ENCODE measurements around the gene CD300LB.
A peak's percentile ranks its signal among the peaks of the same experiment; 100 is the strongest.
"Not testable (repeated sequence)": the region's sequence is repeated elsewhere in the genome, so short reads cannot be mapped to it uniquely, and the experiment has no call there.

CD300LB gene

DNA sequence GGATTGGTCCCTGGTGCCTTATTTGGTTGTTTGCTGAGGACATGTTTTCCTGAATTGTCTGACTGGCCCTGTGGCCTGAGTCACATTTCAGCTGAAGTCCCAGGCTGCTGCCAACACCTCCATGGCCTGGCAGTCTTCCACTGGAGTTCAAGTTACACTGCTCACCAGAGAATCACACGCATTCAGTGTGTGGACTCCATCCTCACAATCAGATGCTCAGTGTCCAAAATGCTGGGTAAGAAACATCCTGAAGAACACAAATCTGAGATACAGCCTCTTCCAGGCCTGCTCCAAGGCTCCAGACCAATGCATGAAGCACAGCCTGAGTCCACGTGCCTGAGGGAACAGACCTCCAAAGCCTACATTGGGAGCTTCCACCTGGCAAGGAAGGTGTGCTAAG is 19.2 kb downstream of the CD300LB start:
- no peak for DNase-seq (ENCODE audit: low read depth)
- no peak overlapping the region for H3K4me3 ChIP-seq (ENCODE audit: low read depth, low read length)

DNA sequence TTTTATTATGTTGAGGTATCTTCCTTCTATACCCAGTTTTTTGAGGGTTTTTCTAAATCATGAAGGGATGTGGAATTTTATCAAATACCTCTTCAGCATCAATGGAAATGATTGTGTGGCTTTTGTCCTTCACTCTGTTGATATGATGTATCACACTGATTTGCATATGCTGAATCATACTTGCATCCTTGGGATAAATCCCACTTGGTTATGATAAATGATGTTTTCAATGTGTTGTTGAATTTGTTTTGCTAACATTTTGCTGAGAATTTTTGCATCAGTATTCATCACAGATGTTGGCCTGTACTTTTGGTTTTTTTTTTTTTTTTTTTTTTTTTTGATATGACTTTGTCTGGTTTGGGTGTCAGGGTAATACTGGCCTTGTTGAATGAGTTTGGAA is 23.1 kb downstream of the CD300LB start:
- DNase-seq (ENCODE audit: low read depth): no peak
- H3K4me3 ChIP-seq (ENCODE audit: low read depth, low read length): no peak overlapping the region

DNA sequence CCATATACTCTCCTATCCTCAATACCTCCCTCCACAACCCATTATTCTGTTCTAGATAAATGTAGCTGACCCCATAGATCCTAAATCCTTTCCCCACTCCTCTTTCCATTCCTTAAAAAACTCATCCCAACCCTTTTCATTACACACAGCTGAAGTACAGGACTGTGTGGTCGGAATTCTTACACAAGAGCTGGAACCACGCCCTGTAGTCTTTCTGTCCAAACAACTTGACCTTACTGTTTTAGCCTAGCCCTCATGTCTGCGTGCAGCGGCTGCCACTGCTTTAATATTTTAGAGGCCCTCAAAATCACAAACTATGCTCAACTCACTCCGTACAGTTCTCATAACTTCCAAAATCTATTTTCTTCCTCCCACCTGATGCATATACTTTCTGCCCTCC is 27.3 kb downstream of the CD300LB start:
- not testable (repeated sequence) for H3K4me3 ChIP-seq (ENCODE audit: low read depth, low read length); DNase-seq (ENCODE audit: low read depth)

DNA sequence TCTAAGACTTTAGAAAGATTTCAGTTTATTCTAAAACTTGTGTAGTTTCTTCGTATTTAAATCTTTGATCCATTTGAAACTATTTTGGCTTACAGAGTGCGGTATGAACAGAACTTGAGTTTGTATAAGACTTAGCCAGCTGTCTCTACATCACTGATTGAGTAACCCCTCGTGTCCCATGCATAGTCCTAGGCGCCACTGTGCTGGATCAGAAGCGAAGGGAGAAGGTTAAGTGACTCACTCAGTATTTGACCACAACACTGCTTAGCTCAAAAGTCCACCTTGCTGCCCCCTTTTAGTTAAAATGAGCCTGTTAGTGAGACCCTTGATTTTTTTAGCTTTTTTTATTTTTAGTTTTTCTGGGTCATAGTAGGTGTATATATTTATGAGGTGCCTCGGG is 28.4 kb downstream of the CD300LB start:
- DNase-seq (ENCODE audit: low read depth): no peak
- no peak overlapping the region for H3K4me3 ChIP-seq (ENCODE audit: low read depth, low read length)

DNA sequence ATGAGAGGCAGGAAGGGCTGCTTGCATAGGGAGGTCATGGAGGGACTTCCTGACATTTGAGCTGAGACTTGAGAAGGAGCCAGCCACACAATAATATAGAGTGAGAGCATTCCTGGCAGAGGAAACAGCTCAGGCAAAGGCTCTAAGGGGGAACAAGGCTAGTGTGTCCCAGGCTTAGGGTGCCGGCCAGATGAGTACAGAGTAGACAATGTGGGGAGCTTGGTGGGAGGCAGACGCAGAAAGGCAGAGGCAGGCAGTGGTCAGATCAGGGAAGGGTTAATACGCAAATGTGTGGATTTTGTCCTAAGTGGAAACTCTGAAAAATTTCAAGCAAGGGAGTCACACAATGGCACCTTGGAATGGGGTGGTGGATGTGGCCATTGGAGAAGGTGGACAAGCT is 31.3 kb downstream of the CD300LB start:
- no peak for DNase-seq (ENCODE audit: low read depth)

DNA sequence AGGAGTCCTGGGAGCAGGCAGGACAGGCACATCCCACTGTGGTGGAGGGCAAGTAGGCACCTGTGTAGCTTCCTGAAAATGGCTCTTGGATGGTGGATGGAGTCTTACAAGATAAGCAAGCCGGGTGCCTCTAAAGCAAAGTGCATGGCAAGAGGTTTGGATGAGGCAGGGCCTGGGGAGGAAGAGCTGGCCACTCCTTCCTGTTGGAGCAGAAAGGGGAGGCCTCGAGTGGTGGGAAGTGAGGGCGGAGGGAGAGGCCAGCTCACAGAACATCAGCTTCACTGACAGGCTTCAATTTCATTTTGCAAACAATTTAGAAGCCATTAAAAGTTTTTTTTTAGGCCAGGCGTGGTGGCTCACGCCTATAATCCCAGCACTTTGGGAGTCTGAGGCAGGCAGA is 33.8 kb downstream of the CD300LB start:
- DNase-seq (ENCODE audit: low read depth): no peak
- no peak overlapping the region for H3K4me3 ChIP-seq (ENCODE audit: low read depth, low read length)

More for the DNA sequence above, 31.3 kb downstream of the CD300LB start:
- no peak overlapping the region for H3K4me3 ChIP-seq (ENCODE audit: low read depth, low read length)

DNA sequence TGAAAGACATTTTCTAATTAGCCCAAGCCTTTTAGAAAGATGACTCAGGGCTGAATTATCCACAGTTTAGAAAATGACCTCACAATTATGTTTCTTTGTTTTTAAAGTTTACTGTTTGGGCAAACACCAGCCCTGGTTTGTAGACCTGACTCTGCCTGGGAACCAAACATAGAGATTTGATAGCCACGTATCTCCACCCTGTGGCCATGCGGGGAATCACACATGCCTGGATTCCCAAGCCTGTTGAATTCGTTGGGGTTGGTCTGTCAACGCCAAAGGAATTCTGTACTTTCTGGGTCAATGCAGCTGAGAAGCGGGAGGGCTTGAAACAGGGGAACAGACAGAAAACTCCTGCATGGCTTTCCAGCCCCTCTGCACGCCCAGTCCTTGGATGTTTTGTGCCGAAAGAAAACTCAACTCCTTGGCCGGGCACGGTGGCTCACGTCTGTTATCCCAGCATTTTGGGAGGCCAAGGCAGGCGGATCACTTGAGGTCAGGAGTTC is 37.9 kb downstream of the CD300LB start:
- DNase-seq (ENCODE audit: low read depth): peak; percentile 13
- H3K4me3 ChIP-seq (ENCODE audit: low read depth, low read length): no peak overlapping the region

DNA sequence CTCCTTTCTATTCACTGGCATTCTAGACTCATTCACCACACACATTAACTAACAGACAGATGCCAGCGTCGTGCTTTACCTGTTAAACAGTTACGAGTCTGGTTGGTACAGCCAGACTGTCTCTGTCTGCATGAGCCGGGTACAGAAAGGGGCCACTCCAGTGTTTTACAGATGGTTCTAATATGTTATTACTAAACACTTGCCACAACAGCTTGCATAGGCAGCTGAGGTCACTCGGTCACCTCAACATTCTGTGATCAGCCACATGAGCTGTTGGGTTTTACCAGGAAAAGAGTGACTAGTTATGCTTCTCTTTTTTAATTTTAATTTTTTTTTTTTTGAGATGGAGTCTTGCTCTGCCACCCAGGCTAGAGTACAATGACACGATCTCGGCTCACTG is 39.6 kb downstream of the CD300LB start:
- no peak for DNase-seq (ENCODE audit: low read depth)
- H3K4me3 ChIP-seq (ENCODE audit: low read depth, low read length): no peak overlapping the region

DNA sequence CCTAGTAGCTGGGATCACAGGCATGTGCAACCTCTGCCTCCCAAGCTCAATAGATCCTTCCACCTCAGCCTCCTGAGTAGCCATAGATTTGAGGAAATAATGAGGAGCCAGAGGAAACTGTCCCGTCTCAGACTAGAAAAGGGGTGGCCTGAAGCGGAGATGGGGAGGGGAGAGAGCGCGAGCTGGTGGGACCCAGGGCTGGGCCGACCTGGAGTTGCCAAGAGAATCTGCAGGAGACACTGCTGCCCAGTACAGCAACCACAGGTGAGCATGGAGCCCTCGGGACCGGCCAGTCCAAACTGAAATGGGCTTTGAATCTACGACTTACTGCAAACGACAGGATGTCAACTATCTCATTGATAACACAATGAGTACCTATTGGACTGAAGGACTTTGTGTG is 40.6 kb downstream of the CD300LB start:
- H3K4me3 ChIP-seq (ENCODE audit: low read depth, low read length): no peak overlapping the region
- no peak for DNase-seq (ENCODE audit: low read depth)

DNA sequence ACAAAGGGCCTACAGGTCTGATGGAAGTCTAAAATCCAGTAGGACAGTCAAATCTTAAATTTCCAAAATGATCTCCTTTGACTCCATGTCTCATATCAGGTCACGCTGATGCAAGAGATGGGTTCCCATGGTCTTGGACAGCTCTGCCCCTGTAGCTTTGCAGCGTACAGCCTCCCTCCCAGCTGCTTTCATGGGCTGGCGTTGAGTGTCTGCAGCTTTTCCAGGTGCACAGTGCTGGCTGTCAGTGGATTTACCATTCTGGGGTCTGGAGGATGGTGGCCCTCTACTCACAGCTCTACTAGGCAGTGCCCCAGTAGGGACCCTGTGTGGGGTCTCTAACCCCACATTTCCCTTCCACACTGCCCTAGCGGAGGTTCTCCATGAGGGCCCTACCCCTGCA is 43.0 kb downstream of the CD300LB start:
- H3K4me3 ChIP-seq (ENCODE audit: low read depth, low read length); DNase-seq (ENCODE audit: low read depth): not testable (repeated sequence)

DNA sequence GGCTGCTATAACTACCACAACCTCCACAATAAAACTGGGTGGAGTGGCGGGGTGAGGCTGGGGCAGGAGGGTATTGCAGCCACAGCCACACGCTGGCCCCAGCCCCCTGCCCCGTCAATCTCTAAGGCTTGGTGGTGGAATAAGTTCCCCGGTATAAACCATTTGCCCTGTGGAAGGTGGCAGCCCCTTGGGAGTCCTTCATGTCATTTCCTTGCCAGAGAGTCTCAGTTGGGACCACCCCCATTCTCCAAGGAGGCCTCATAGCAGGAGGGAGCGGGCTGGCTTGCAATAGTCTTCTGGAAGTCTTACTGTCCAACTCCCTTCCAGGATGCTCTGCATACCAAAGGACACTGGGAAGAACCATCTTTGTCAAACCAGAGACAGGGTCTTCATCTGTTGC is 45.4 kb downstream of the CD300LB start:
- H3K4me3 ChIP-seq (ENCODE audit: low read depth, low read length): no peak overlapping the region

DNA sequence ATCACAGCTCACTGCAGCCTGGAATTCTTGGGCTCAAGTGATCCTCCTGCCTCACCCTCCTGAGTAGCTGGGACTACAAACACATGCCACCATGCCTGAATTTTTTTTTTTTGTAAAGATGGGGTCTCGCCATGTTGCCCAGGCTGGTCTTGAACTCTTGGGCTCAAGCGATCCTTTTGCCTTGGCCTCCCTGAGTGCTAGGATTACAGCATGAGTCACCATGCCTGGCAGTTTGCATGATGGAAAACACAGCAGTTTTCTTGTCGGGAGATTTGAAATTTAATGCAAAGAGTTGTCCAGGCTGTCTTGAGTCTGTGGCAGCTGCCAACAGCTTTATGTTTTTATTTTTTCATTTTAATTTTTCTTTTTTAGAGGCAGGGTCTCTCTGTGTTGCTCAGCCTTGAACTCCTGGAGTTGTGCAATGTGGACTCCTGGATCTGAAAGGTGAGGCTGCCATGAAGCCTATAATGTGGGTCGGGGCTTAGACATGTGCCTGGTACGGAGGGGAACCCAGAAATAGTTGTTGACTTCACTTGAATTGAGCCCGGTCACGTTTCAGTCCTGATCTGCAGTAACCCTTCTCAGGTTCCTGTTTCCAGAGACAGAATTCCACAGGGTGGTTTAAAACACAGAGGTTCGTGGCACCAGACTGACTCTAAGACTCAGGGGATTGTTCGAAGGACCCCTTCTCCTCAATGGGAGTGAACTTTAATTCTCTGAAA is 46.1 kb downstream of the CD300LB start:
- no peak for DNase-seq (ENCODE audit: low read depth)
- no peak overlapping the region for H3K4me3 ChIP-seq (ENCODE audit: low read depth, low read length)

More for the DNA sequence above, 45.4 kb downstream of the CD300LB start:
- DNase-seq (ENCODE audit: low read depth): no peak

DNA sequence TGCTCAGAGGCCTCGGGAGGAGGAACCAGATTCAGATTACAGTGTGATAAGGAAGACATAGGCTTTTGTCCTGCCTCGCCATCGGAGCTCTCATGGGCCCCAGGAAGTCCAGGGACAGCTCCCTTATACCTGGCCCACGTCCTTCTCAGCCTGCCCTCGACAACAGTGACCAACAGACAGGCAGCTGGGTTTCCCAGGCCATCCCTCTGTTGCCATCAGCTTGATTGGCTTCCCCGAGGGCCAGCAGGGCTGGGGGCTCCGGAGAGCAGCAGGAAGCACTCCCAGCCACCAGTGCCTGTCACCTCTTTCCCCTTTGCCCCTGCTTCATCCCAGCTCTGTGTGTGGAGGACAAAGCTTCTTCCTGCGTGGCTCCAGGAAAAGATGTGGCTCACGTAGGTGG is 47.2 kb downstream of the CD300LB start:
- H3K4me3 ChIP-seq (ENCODE audit: low read depth, low read length): no peak overlapping the region
- DNase-seq (ENCODE audit: low read depth): no peak

DNA sequence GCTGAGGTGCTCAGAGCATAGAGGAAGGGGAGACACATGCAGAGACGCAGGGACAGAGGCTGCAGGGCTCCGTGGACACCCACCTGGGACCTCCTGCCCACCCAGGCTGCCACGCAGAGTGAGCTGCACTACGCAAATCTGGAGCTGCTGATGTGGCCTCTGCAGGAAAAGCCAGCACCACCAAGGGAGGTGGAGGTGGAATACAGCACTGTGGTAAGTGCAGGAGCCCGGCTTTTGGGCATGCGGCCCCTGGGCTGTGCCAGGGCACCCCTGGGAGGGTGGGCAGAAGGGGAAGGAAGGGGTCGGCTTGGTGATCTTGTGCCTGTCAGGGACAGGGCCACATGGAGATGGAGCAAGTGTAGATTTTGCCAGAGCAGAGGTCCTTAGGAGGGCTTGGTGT is 49.7 kb downstream of the CD300LB start:
- DNase-seq (ENCODE audit: low read depth): no peak
- H3K4me3 ChIP-seq (ENCODE audit: low read depth, low read length): no peak overlapping the region

DNA sequence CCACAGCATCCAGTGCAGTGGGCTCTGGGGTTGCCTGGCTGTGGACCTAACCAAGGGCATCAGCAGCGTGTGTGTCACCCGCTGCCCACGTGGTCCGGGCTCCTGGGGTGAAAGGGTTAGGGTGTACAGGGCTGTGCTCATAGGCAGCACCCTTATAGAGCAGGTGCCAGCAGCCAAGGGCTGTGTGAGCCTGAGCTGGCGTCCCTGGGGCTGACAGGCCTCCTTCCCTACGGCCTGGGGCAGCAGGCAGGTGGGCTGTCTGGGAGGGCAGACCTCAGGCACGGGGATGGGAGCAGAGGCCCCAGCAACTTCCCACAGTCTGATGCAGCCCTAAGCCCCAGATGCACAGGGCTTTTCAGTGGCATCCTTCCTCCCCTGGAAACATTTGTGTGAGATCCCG is 51.0 kb downstream of the CD300LB start:
- H3K4me3 ChIP-seq (ENCODE audit: low read depth, low read length): no peak overlapping the region
- no peak for DNase-seq (ENCODE audit: low read depth)

DNA sequence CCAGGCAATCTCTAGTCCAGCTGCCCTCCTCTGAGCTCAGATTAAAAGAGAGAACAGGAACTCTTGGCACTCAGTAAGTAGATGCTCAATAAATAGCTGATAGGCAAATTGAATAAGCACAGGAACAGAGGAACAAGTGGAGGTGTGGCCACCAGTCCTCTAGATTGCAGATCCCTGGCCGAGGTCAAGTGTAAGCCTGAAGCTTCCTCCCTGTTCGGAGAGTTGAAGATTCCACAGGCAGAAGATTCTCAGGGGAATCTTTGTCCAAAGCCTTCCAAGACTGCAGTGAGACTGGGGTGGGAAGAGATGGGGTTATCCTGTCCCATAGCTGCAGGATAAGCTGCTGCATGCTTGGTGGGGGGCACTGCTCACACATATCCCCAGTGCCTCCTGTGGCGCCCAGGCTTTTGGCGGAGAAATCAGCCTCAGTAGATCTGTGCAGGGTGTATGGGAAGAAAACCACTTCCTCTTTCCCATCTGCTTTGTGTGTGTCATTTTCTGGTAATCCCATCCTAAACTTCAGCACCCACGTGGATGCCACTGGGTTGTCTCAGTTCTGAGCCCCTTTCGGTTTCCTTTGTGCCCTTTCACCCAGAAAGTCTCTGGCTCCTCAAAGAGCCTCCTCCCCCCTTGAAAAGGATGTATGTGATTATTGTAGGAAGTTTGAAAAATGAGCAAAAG is 52.7 kb downstream of the CD300LB start:
- H3K4me3 ChIP-seq (ENCODE audit: low read depth, low read length): no peak overlapping the region
- no peak for DNase-seq (ENCODE audit: low read depth)

DNA sequence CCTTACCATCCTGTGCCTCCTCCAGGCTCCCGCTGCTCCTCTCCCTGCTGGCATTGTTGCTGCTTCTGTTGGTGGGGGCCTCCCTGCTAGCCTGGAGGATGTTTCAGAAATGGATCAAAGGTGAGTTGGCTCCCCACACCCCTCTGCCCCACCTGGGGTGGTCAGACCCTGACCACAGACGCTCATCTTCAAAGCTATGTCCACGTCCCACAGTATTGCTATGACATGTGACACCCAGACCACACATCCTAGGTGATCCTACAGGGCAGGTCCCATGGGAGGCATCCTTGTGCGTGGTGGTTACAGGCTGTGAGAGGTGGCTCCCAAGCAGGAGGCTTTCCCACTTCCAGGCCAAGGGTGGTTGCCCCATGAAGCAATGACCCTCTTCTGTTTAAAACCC is 53.9 kb downstream of the CD300LB start:
- H3K4me3 ChIP-seq (ENCODE audit: low read depth, low read length): no peak overlapping the region
- no peak for DNase-seq (ENCODE audit: low read depth)

DNA sequence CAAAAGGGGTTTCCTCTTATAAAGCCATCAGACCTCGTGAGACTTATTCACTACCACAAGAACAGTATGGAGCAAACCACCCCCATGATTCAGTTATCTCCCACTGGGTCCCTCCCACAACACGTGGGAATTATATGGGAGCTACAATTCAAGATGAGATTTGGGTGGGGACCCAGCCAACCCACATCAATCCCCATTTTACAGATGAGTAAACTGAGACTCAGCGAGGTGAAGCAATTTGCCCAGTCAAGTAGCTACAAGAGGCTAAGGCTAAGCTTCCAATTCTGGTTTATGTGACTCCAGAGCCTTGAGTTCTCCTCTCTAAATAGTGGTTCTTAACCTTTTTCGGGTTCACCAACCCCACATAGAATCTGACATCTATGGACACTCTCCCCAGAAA is 56.1 kb downstream of the CD300LB start:
- H3K4me3 ChIP-seq (ENCODE audit: low read depth, low read length): no peak overlapping the region
- DNase-seq (ENCODE audit: low read depth): no peak

DNA sequence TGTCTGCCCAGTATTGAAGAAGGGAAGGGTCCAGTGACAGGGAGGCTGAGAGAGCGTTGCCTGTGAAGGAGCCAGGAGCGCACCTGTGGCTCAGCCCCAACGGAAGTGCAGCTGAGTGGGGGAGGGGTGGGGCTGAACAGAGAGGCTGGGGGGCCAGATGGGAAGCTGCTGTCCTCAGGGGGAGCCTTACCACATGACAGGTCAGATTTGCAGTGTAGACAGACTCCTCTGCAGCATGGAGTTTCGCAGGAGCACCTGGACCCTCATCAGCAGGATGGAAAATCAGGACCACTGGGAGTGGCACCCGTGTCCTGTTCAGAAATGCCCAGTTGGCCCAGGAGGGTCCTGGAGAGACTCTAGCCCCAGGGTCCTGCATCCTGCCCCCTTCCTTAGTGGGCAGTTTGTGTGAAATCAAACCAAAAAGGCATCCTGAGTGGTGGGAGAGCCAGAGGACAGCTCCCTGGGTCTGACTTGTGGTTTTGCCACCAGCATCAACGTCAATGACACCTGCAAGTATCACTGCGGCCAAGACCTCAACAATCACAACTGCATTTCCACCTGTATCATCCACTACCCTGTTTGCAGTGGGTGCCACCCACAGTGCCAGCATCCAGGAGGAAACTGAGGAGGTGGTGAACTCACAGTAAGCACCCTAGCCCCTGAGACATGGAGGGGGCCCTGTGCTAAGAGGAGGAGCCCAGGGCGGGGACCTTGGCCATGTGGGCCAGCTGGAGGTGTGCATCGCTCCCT is 57.1 kb downstream of the CD300LB start:
- DNase-seq (ENCODE audit: low read depth): no peak
- no peak overlapping the region for H3K4me3 ChIP-seq (ENCODE audit: low read depth, low read length)

DNA sequence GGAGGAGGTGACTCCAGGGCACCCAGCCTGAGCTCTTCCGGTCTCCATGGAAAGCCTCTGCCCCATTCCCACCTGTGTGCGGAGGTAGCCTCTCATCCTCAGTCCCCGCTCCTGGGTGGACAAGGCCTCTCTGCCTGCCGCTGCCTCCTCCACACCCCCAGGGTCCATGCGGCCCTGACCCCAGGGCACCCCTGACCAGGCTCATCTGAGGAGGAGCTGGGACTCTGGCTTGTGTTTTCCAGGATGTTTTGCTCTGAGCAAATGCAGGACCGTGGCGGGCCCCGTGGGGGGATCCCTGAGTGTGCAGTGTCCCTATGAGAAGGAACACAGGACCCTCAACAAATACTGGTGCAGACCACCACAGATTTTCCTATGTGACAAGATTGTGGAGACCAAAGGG is 58.0 kb downstream of the CD300LB start:
- no peak overlapping the region for H3K4me3 ChIP-seq (ENCODE audit: low read depth, low read length)
- DNase-seq (ENCODE audit: low read depth): no peak
